H9 (cell line): ENCODE measurements around the gene EFCAB12. TPM values are rescaled to one million over a fixed set of nuclear protein-coding genes. Genes with fewer than 3 reads are reported as not detected.
A peak's percentile ranks its signal among the peaks of the same experiment; 100 is the strongest.

Experiments used
- DNase-seq: peaks from one replicate; pipeline ENCODE4 v3.0.0-alpha.2; 2017
- H2AFZ ChIP-seq: one replicate; pipeline ENCODE4 v1.6.1; 2013; ENCODE audit warnings: mild to moderate bottlenecking, low read length, control low read depth, moderate library complexity
- H2AK5ac ChIP-seq: 2 replicates; pipeline ENCODE4 v1.6.1; 2013; ENCODE audit warnings: low read length, control low read depth, mixed read lengths; ENCODE audit not compliant: insufficient read length
- H2BK120ac ChIP-seq: one replicate; pipeline ENCODE4 v1.6.1; 2013; ENCODE audit warnings: low read depth, mild to moderate bottlenecking, low read length, control low read depth, inconsistent platforms; ENCODE audit not compliant: poor library complexity, severe bottlenecking
- H2BK12ac ChIP-seq: 2 replicates; pipeline ENCODE4 v1.6.1; 2013; ENCODE audit warnings: low read length, control low read depth, mixed read lengths, low read depth; ENCODE audit not compliant: insufficient read length
- H2BK15ac ChIP-seq: 2 replicates; pipeline ENCODE4 v1.6.1; 2013; ENCODE audit warnings: low read depth, low read length, control low read depth
- H2BK20ac ChIP-seq: one replicate; pipeline ENCODE4 v1.6.1; 2013; ENCODE audit warnings: low read depth, mild to moderate bottlenecking, low read length, control low read depth, inconsistent platforms; ENCODE audit not compliant: poor library complexity, severe bottlenecking
- H2BK5ac ChIP-seq: 2 replicates; pipeline ENCODE4 v1.6.1; 2013; ENCODE audit warnings: low read length, control low read depth, mixed read lengths; ENCODE audit not compliant: insufficient read length
- H3K14ac ChIP-seq: 2 replicates; pipeline ENCODE4 v1.6.1; 2013; ENCODE audit warnings: low read length, control low read depth; ENCODE audit not compliant: insufficient read depth
- H3K18ac ChIP-seq: 2 replicates; pipeline ENCODE4 v1.6.1; 2013; ENCODE audit warnings: low read depth, mild to moderate bottlenecking, mixed read lengths, low read length, control low read depth; ENCODE audit not compliant: insufficient read length
- H3K23ac ChIP-seq: 2 replicates; pipeline ENCODE4 v1.6.1; 2013; ENCODE audit warnings: low read length, control low read depth, mixed read lengths, low read depth; ENCODE audit not compliant: insufficient read length
- H3K23me2 ChIP-seq: 2 replicates; pipeline ENCODE4 v1.6.1; 2013; ENCODE audit warnings: low read depth, mild to moderate bottlenecking, mixed read lengths, low read length, control low read depth; ENCODE audit not compliant: insufficient read length, poor library complexity, severe bottlenecking
- H3K27ac ChIP-seq: 2 replicates; pipeline ENCODE4 v1.5.1; 2013; ENCODE audit warnings: low read length, control low read depth, mixed read lengths, low read depth; ENCODE audit not compliant: insufficient read length
- H3K27me3 ChIP-seq: 2 replicates; pipeline ENCODE4 v1.6.1; 2013; ENCODE audit warnings: low read length, control low read depth, inconsistent platforms; ENCODE audit not compliant: insufficient read depth
- H3K4ac ChIP-seq: 2 replicates; pipeline ENCODE4 v1.6.1; 2013; ENCODE audit warnings: low read depth, mild to moderate bottlenecking, control low read depth, inconsistent platforms, low read length, moderate library complexity
- H3K4me1 ChIP-seq: 2 replicates; pipeline ENCODE4 v1.6.1; 2013; ENCODE audit warnings: low read length, control low read depth, inconsistent platforms; ENCODE audit not compliant: insufficient read depth
- H3K4me2 ChIP-seq: 2 replicates; pipeline ENCODE4 v1.6.1; 2013; ENCODE audit warnings: low read length, control low read depth, mixed read lengths; ENCODE audit not compliant: insufficient read length, insufficient read depth
- H3K56ac ChIP-seq: 2 replicates; pipeline ENCODE4 v1.6.1; 2013; ENCODE audit warnings: low read depth, mild to moderate bottlenecking, mixed read lengths, low read length, control low read depth; ENCODE audit not compliant: insufficient read length
- H3K79me1 ChIP-seq: 2 replicates; pipeline ENCODE4 v1.6.1; 2013; ENCODE audit warnings: low read depth, mild to moderate bottlenecking, moderate library complexity, low read length, control low read depth, inconsistent platforms; ENCODE audit not compliant: insufficient read depth, poor library complexity, severe bottlenecking
- H3K79me2 ChIP-seq: 2 replicates; pipeline ENCODE4 v1.6.1; 2013; ENCODE audit warnings: low read length, control low read depth, inconsistent platforms; ENCODE audit not compliant: insufficient read depth
- H3K9ac ChIP-seq: 2 replicates; pipeline ENCODE4 v1.6.1; 2013; ENCODE audit warnings: low read length, control low read depth, mixed read lengths; ENCODE audit not compliant: insufficient read length; ENCODE audit errors: extremely low read depth
- H3K9me3 ChIP-seq: one replicate; pipeline ENCODE4 v1.6.1; 2013; ENCODE audit warnings: low read depth, low read length, inconsistent platforms; ENCODE audit not compliant: control insufficient read depth
- H3T11ph ChIP-seq: one replicate; pipeline ENCODE4 v1.6.1; 2013; ENCODE audit warnings: mild to moderate bottlenecking, low read length, control low read depth, inconsistent platforms
- H4K20me1 ChIP-seq: one replicate; pipeline ENCODE4 v1.6.1; 2013; ENCODE audit not compliant: control insufficient read depth, insufficient read length, insufficient read depth
- H4K5ac ChIP-seq: 2 replicates; pipeline ENCODE4 v1.6.1; 2013; ENCODE audit warnings: low read depth, mild to moderate bottlenecking, mixed read lengths, low read length, control low read depth; ENCODE audit not compliant: insufficient read length
- H4K8ac ChIP-seq: replicated peaks from 2 replicates; pipeline ENCODE4 v1.6.1; 2013; ENCODE audit warnings: low read length, control low read depth, mixed read lengths, low read depth; ENCODE audit not compliant: insufficient read length
- H4K91ac ChIP-seq: 2 replicates; pipeline ENCODE4 v1.6.1; 2013; ENCODE audit warnings: low read depth, mild to moderate bottlenecking, moderate library complexity, mixed read lengths, low read length, control low read depth; ENCODE audit not compliant: insufficient read length
- H3K27ac Mint-ChIP-seq, 3 experiments: 2 replicates in 2 of 3; 3 replicates in 1 of 3; pipeline ENCODE4 v1.8.0; 2020 to 2021; ENCODE audit warnings: mixed read lengths in 3 of 3, mild to moderate bottlenecking in 1 of 3, moderate library complexity in 1 of 3
- H3K27me3 Mint-ChIP-seq: 2 replicates; pipeline ENCODE4 v1.8.0; 2021; ENCODE audit warnings: low read depth, mild to moderate bottlenecking, moderate library complexity, mixed read lengths
- H3K36me3 Mint-ChIP-seq, 3 experiments: 2 replicates in 2 of 3; 3 replicates in 1 of 3; pipeline ENCODE4 v1.8.0; 2020 to 2021; ENCODE audit warnings: low read depth in 3 of 3, mixed read lengths in 3 of 3; ENCODE audit not compliant: insufficient read depth in 1 of 3
- H3K4me1 Mint-ChIP-seq, 2 experiments: 2 replicates each; pipeline ENCODE4 v1.8.0; 2020; ENCODE audit warnings: mixed read lengths in 2 of 2
- H3K4me3 Mint-ChIP-seq, 2 experiments: 2 replicates in 1 of 2; 3 replicates in 1 of 2; pipeline ENCODE4 v1.8.0; 2020 to 2021; ENCODE audit warnings: mild to moderate bottlenecking in 2 of 2, mixed read lengths in 2 of 2, moderate library complexity in 1 of 2
- H3K9me3 Mint-ChIP-seq, 2 experiments: 2 replicates in 1 of 2; 3 replicates in 1 of 2; pipeline ENCODE4 v1.8.0; 2020; ENCODE audit warnings: mild to moderate bottlenecking in 2 of 2, mixed read lengths in 2 of 2, moderate library complexity in 1 of 2
- CTCF ChIP-seq: fragments of 200-600 bp; sonication (generic); conservative IDR thresholded peaks from 3 replicates; pipeline ENCODE4 v1.8.0; 2021; ENCODE audit warnings: antibody characterized with exemption, mild to moderate bottlenecking
- whole genome bisulfite sequencing: extraction: QIAGEN DNeasy Blood & Tissue Kit; methylation state at CpG from one replicate; pipeline ENCODE4 v1.1.7; 2013; ENCODE audit warnings: missing lambda C conversion rate, low lambda C conversion rate, mixed read lengths; ENCODE audit not compliant: insufficient read length; ENCODE audit errors: extremely low coverage; 5-methylcytosine and 5-hydroxymethylcytosine counted together
- total RNA-seq: library from RNA; stranded (reverse); gene quantifications from 2 replicates; pipeline ENCODE4 v1.2.1, GENCODE V29; 2021

EFCAB12 gene
- total RNA-seq, 1 experiment from 2014 or later = 0.28 TPM

GRCh38 chr3:129399895-129400357, 28.5 kb downstream of the EFCAB12 start:
- Mint-ChIP-seq H3K36me3 (peaks cover 5 to 18% (median 14%) of the 10 kb centered on the region in 3 experiments; a peak in 6 of 7 replicates), H3K9me3 (no peaks in the 10 kb centered on the region), H3K4me3 (peak overlapping the region; percentile 97 to 99; a peak in 3 of 5 replicates), H3K27me3 (no peaks in the 10 kb centered on the region; the same call in 1 of the 2 replicates), H3K27ac (peak overlapping the region; percentile 88 to 99 (median 97); a peak in 4 of 7 replicates), H3K4me1 (peaks cover 13 to 15% of the 10 kb centered on the region in 2 experiments)
- Histone ChIP-seq H2AK5ac (no peak overlapping the region), H4K20me1 (no peaks in the 10 kb centered on the region), H3K79me2 (peaks cover 20% of the 10 kb centered on the region; the same call in 1 of the 2 replicates), H3K4me2 (peak overlapping the region; percentile 72), H3T11ph (no peak overlapping the region), H3K27me3 (no peaks in the 10 kb centered on the region), H3K14ac (no peak overlapping the region), H4K5ac (no peak overlapping the region), H3K23me2 (peaks cover 5% of the 10 kb centered on the region), H2BK5ac (no peak overlapping the region), H4K91ac (no peak overlapping the region), H2BK12ac (no peak overlapping the region), H3K9me3 (no peaks in the 10 kb centered on the region), H3K56ac (no peak overlapping the region), H3K9ac (no peak overlapping the region), H3K18ac (no peak overlapping the region), H3K27ac (no peak overlapping the region), H2BK15ac (no peak overlapping the region), H3K4ac (no peak overlapping the region), H3K79me1 (peaks cover 12% of the 10 kb centered on the region), H4K8ac (no peak overlapping the region), H3K4me1 (peaks cover 5% of the 10 kb centered on the region; the same call in 1 of the 2 replicates), H3K23ac (no peak overlapping the region), H2BK20ac (no peak overlapping the region), H2AFZ (peak overlapping the region; percentile 26), H2BK120ac (no peak overlapping the region)
- no peak; the same call in 2 of the 3 replicates for TF ChIP-seq CTCF
- DNase-seq = no peak
- no CpG with 5 or more reads among the region's 8 CpGs for WGBS
